Skeletal muscle tissue (tissue), 4 donors: ENCODE measurements around the gene HBG1. TPM values are rescaled to one million over a fixed set of nuclear protein-coding genes. Genes with fewer than 3 reads are reported as not detected.

Experiments
- H3K27ac ChIP-seq: one replicate; pipeline ENCODE4 v1.7.0; 2013; ENCODE audit warnings: mild to moderate bottlenecking, low read depth, low read length, inconsistent platforms
- H3K27me3 ChIP-seq, 3 donors: one replicate each; pipeline ENCODE4 v1.7.0; 2013; ENCODE audit warnings: low read length in 3 of 3; ENCODE audit not compliant: control insufficient read depth in 3 of 3, insufficient read depth in 3 of 3
- H3K36me3 ChIP-seq, 3 donors: one replicate each; pipeline ENCODE4 v1.7.0; 2013; ENCODE audit warnings: low read length in 3 of 3; ENCODE audit not compliant: control insufficient read depth in 3 of 3, insufficient read depth in 3 of 3
- H3K4me1 ChIP-seq, 3 donors: one replicate each; pipeline ENCODE4 v1.7.0; 2013; ENCODE audit warnings: low read length in 3 of 3, mild to moderate bottlenecking in 3 of 3; ENCODE audit not compliant: control insufficient read depth in 3 of 3, insufficient read depth in 3 of 3
- H3K4me3 ChIP-seq, 3 donors: one replicate each; pipeline ENCODE4 v1.7.0; 2013; ENCODE audit warnings: low read length in 3 of 3
- H3K9ac ChIP-seq, 3 donors: one replicate each; pipeline ENCODE4 v1.7.0; 2013; ENCODE audit warnings: low read length in 3 of 3, mild to moderate bottlenecking in 3 of 3, moderate library complexity in 2 of 3, low read depth in 1 of 3
- H3K9me3 ChIP-seq, 3 donors: one replicate each; pipeline ENCODE4 v1.7.0; 2013; ENCODE audit warnings: low read length in 3 of 3; ENCODE audit not compliant: control insufficient read depth in 3 of 3
- total RNA-seq: library from RNA; depleted of rRNA; stranded (reverse); fragments of >200 nt; gene quantifications from one replicate; pipeline ENCODE4 v1.2.3, GENCODE V29; 2014
- donor health status: Osteomylitis.

HBG1 gene
- total RNA-seq, 1 donor from 2014 or later = 24.5 TPM

DNA sequence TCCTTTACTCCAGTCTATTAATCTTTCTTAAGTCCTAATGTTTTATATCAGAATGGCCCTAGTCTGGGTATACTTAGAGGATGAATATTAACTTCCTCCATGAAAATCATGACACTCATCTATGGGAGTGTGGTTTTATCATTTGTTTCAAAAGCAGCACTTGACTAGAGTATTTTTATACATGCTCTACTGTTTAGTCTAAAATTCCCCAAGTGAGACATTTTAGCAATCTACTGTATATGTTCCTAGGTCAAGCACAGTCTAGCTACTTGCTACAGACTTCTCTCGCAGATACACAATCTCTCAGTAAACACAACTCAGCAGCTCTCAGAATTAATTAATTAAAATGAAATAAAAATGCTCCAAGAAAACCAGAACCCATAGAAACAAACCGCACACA lies 19.9 kb downstream of the HBG1 start:
- H3K36me3 ChIP-seq = no peaks in the 10 kb centered on the region
- H3K4me3 ChIP-seq = no peak overlapping the region
- no peaks in the 10 kb centered on the region for H3K4me1 ChIP-seq
- H3K9ac ChIP-seq = no peak overlapping the region
- H3K9me3 ChIP-seq = no peaks in the 10 kb centered on the region
- H3K27me3 ChIP-seq = no peaks in the 10 kb centered on the region
- H3K27ac ChIP-seq = no peak overlapping the region

DNA sequence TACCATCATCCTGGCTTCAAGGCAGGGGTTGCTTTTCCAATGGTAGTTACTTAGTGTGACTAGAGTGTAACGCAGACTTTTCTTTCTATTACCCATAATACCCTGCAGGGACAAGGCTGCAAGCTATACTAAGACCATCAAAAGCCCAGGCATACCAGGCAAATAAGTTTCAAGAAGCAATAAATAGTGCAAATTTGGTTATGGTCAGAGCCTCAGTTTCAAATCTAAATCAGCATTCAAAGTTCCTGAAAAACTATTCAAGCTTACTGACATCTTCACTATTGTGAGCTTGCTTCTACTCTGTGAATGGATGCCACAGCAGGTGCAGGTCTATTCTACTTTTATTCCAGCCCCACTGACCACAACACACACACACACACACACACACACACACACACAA lies 20.3 kb downstream of the HBG1 start:
- H3K27me3 ChIP-seq = no peaks in the 10 kb centered on the region
- H3K4me3 ChIP-seq = no peak overlapping the region
- no peaks in the 10 kb centered on the region for H3K9me3 ChIP-seq
- no peaks in the 10 kb centered on the region for H3K4me1 ChIP-seq
- H3K9ac ChIP-seq = no peak overlapping the region
- no peak overlapping the region for H3K27ac ChIP-seq
- H3K36me3 ChIP-seq = no peaks in the 10 kb centered on the region

- Histone ChIP-seq H3K9me3 (no peaks in the 10 kb centered on the region), H3K4me1 (no peaks in the 10 kb centered on the region), H3K27ac (no peak overlapping the region), H3K36me3 (no peaks in the 10 kb centered on the region), H3K27me3 (no peaks in the 10 kb centered on the region), H3K9ac (no peak overlapping the region), H3K4me3 (no peak overlapping the region)
These were observed 21.5 kb downstream of the HBG1 start for GRCh38 chr11:5228124-5228523.

DNA sequence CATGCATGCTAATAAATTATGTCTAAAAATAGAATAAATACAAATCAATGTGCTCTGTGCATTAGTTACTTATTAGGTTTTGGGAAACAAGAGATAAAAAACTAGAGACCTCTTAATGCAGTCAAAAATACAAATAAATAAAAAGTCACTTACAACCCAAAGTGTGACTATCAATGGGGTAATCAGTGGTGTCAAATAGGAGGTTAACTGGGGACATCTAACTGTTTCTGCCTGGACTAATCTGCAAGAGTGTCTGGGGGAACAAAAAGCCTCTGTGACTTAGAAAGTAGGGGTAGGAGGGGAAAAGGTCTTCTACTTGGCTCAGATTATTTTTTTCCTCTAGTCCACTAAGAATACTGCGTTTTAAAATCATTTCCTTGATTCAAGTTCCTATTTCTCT lies 22.0 kb downstream of the HBG1 start:
- no peaks in the 10 kb centered on the region for H3K36me3 ChIP-seq
- H3K4me1 ChIP-seq = no peaks in the 10 kb centered on the region
- H3K27ac ChIP-seq = no peak overlapping the region
- no peak overlapping the region for H3K9ac ChIP-seq
- H3K4me3 ChIP-seq = no peak overlapping the region
- no peaks in the 10 kb centered on the region for H3K9me3 ChIP-seq
- H3K27me3 ChIP-seq = no peaks in the 10 kb centered on the region

DNA sequence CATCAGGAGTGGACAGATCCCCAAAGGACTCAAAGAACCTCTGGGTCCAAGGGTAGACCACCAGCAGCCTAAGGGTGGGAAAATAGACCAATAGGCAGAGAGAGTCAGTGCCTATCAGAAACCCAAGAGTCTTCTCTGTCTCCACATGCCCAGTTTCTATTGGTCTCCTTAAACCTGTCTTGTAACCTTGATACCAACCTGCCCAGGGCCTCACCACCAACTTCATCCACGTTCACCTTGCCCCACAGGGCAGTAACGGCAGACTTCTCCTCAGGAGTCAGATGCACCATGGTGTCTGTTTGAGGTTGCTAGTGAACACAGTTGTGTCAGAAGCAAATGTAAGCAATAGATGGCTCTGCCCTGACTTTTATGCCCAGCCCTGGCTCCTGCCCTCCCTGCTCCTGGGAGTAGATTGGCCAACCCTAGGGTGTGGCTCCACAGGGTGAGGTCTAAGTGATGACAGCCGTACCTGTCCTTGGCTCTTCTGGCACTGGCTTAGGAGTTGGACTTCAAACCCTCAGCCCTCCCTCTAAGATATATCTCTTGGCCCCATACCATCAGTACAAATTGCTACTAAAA lies 22.8 kb downstream of the HBG1 start, which contains the start of gene HBB:
TSS of gene HBB (minus strand) at position 340 of the 579 bp plus-strand sequence. CDS start at position 290, 50 bp downstream.
- Histone ChIP-seq H3K9me3 (no peaks in the 10 kb centered on the region), H3K9ac (no peak within 1 kb of the TSS), H3K36me3 (no peaks in the 10 kb centered on the region), H3K4me3 (no peak within 1 kb of the TSS), H3K4me1 (no peaks in the 10 kb centered on the region), H3K27me3 (no peaks in the 10 kb centered on the region), H3K27ac (no peak within 1 kb of the TSS)

- Histone ChIP-seq H3K4me1 (no peaks in the 10 kb centered on the region), H3K27ac (no peak overlapping the region), H3K27me3 (no peaks in the 10 kb centered on the region), H3K4me3 (no peak overlapping the region), H3K9ac (no peak overlapping the region), H3K36me3 (no peaks in the 10 kb centered on the region), H3K9me3 (no peaks in the 10 kb centered on the region)
These were observed 24.2 kb downstream of the HBG1 start for GRCh38 chr11:5225480-5225871.

DNA sequence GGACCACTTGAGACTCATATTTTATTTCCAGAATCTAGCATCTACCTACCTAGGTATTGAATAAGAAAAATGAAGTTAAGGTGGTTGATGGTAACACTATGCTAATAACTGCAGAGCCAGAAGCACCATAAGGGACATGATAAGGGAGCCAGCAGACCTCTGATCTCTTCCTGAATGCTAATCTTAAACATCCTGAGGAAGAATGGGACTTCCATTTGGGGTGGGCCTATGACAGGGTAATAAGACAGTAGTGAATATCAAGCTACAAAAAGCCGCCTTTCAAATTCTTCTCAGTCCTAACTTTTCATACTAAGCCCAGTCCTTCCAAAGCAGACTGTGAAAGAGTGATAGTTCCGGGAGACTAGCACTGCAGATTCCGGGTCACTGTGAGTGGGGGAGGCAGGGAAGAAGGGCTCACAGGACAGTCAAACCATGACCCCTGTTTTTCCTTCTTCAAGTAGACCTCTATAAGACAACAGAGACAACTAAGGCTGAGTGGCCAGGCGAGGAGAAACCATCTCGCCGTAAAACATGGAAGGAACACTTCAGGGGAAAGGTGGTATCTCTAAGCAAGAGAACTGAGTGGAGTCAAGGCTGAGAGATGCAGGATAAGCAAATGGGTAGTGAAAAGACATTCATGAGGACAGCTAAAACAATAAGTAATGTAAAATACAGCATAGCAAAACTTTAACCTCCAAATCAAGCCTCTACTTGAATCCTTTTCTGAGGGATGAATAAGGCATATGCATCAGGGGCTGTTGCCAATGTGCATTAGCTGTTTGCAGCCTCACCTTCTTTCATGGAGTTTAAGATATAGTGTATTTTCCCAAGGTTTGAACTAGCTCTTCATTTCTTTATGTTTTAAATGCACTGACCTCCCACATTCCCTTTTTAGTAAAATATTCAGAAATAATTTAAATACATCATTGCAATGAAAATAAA lies 24.8 kb downstream of the HBG1 start:
- H3K36me3 ChIP-seq = no peaks in the 10 kb centered on the region
- H3K27ac ChIP-seq = no peak overlapping the region
- H3K27me3 ChIP-seq = no peaks in the 10 kb centered on the region
- H3K4me1 ChIP-seq = no peaks in the 10 kb centered on the region
- H3K9me3 ChIP-seq = no peaks in the 10 kb centered on the region
- H3K9ac ChIP-seq = no peak overlapping the region
- H3K4me3 ChIP-seq = no peak overlapping the region

GRCh38 chr11:5223686-5224085 lies 26.0 kb downstream of the HBG1 start:
- Histone ChIP-seq H3K4me3 (no peak overlapping the region), H3K27me3 (no peaks in the 10 kb centered on the region), H3K4me1 (no peaks in the 10 kb centered on the region), H3K36me3 (no peaks in the 10 kb centered on the region), H3K9ac (no peak overlapping the region), H3K9me3 (no peaks in the 10 kb centered on the region), H3K27ac (no peak overlapping the region)

DNA sequence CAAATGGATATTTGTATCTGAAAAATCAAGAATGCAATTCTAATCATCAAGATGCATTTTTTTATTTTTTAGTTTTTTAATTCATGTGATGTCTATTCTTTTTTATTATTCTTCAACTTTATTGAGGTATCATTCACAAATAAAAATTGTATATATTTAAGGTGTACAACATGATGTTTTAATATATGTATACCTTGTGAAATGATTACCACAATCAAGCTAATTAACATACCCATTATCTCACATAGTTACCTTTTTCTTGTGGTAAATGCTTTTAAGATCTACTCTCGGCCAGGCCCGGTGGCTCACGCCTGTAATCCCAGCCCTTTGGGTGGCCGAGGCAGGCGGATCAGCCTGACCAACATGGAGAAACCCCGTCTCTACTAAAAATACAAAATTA lies 26.5 kb downstream of the HBG1 start:
- H3K36me3 ChIP-seq = no peaks in the 10 kb centered on the region
- no peaks in the 10 kb centered on the region for H3K4me1 ChIP-seq

GRCh38 chr11:5210376-5210885 lies 39.2 kb downstream of the HBG1 start:
- Histone ChIP-seq H3K9me3 (no peaks in the 10 kb centered on the region), H3K27me3 (no peaks in the 10 kb centered on the region), H3K36me3 (no peaks in the 10 kb centered on the region), H3K9ac (no peak overlapping the region), H3K27ac (no peak overlapping the region), H3K4me1 (no peaks in the 10 kb centered on the region), H3K4me3 (no peak overlapping the region)

More for the DNA sequence above, 26.5 kb downstream of the HBG1 start:
- no peaks in the 10 kb centered on the region for H3K27me3 ChIP-seq
- no peak overlapping the region for H3K27ac ChIP-seq
- H3K4me3 ChIP-seq = no peak overlapping the region
- H3K9me3 ChIP-seq = no peaks in the 10 kb centered on the region
- no peak overlapping the region for H3K9ac ChIP-seq
